Esophagus muscularis mucosa (tissue), 4 donors: ENCODE results near the gene SYN1.

Experiments
- CTCF ChIP-seq, 3 experiments: fragments of 200-600 bp in 2 of 3; fragments of 450-650 bp in 1 of 3; sonication (generic) in 2 of 3; IDR thresholded peaks; one replicate each; pipeline ENCODE4 v1.5.1; 2017 to 2019; ENCODE audit warnings: antibody characterized with exemption in 3 of 3, mild to moderate bottlenecking in 2 of 3, moderate library complexity in 1 of 3
- EP300 ChIP-seq: sonication (generic); formaldehyde crosslinking; IDR thresholded peaks from one replicate; pipeline ENCODE4 v1.6.1; 2017; ENCODE audit warnings: antibody characterized with exemption
- POLR2A ChIP-seq: fragments of 450-650 bp; IDR thresholded peaks from one replicate; pipeline ENCODE4 v1.6.1; 2017; ENCODE audit warnings: antibody characterized with exemption, moderate library complexity, mild to moderate bottlenecking, low read depth
- POLR2AphosphoS5 ChIP-seq, 2 donors: sonication (generic); formaldehyde crosslinking; IDR thresholded peaks; one replicate each; pipeline ENCODE4 v1.6.1; 2017; ENCODE audit warnings: antibody characterized with exemption in 2 of 2

GRCh38 chrX:47571896-47572295 is 47.8 kb downstream of the SYN1 start:
- TF ChIP-seq CTCF (IDR thresholded peaks at IDR 0.05) (no peak), POLR2A (no peak), POLR2AphosphoS5 (IDR thresholded peaks at IDR 0.05) (no peak), EP300 (no peak)
